Caco-2 (cell line): ENCODE data around the gene DNAJC19. TPM values are rescaled to one million over a fixed set of nuclear protein-coding genes. Genes with fewer than 3 reads are reported as not detected.
"Not testable (repeated sequence)": the region's sequence is repeated elsewhere in the genome, so short reads cannot be mapped to it uniquely, and the experiment has no call there.

Experiments used
- BruUV-seq: library from RNA; stranded (reverse); fragments of 400-500 nt; replicated peaks from 2 replicates; lab custom pipeline; 2021; lab: Mats Ljungman, UMichigan
- CTCF ChIA-PET: fragments of 300-600 bp; sonication (Branson Sonifier 250); formaldehyde crosslinking; loops from one replicate; lab custom pipeline; 2022; ENCODE audit warnings: antibody characterized with exemption; lab: Charles Lee
- POLR2A ChIA-PET: fragments of 300-600 bp; sonication (Branson Sonifier 250); formaldehyde crosslinking; loops from one replicate; lab custom pipeline; 2022; ENCODE audit warnings: antibody characterized with exemption; lab: Charles Lee
- DNase-seq, 2 experiments: peaks; one replicate each; pipeline versions ENCODE4 v3.0.0 to v3.0.0-alpha.2; 2020 to 2022
- H3K27me3 ChIP-seq: replicated peaks from 2 replicates; pipeline ENCODE4 v1.6.0; 2011; ENCODE audit warnings: low read length; ENCODE audit not compliant: control insufficient read depth, insufficient read depth
- H3K36me3 ChIP-seq: 2 replicates; pipeline ENCODE4 v1.5.1; 2011; ENCODE audit warnings: low read length; ENCODE audit not compliant: control insufficient read depth, insufficient read depth
- H3K4me1 ChIP-seq: fragments of 250-450 bp; sonication (Bioruptor Pico); 2 replicates; pipeline ENCODE4 v1.5.1; 2020; ENCODE audit warnings: mild to moderate bottlenecking
- H3K4me3 ChIP-seq: 2 replicates; pipeline ENCODE4 v1.5.1; 2011; ENCODE audit warnings: low read depth, mild to moderate bottlenecking, control low read depth, low read length
- H3K9me3 ChIP-seq: fragments of 250-450 bp; sonication (Bioruptor Pico); 2 replicates; pipeline ENCODE4 v1.5.1; 2020; ENCODE audit warnings: mild to moderate bottlenecking, moderate library complexity
- H3K27ac Mint-ChIP-seq: one replicate; pipeline ENCODE4 v1.8.0; 2022; ENCODE audit warnings: mixed read lengths; ENCODE audit not compliant: unreplicated experiment
- H3K27me3 Mint-ChIP-seq: one replicate; pipeline ENCODE4 v1.8.0; 2022; ENCODE audit warnings: mixed read lengths; ENCODE audit not compliant: insufficient read depth, unreplicated experiment
- H3K36me3 Mint-ChIP-seq: one replicate; pipeline ENCODE4 v1.8.0; 2022; ENCODE audit warnings: mild to moderate bottlenecking, mixed read lengths; ENCODE audit not compliant: insufficient read depth, unreplicated experiment
- H3K4me1 Mint-ChIP-seq: one replicate; pipeline ENCODE4 v1.8.0; 2022; ENCODE audit warnings: low read depth, mixed read lengths; ENCODE audit not compliant: unreplicated experiment
- H3K4me3 Mint-ChIP-seq: one replicate; pipeline ENCODE4 v1.8.0; 2022; ENCODE audit warnings: mild to moderate bottlenecking, moderate library complexity, mixed read lengths; ENCODE audit not compliant: unreplicated experiment
- H3K9me3 Mint-ChIP-seq: one replicate; pipeline ENCODE4 v1.8.0; 2022; ENCODE audit warnings: mixed read lengths; ENCODE audit not compliant: unreplicated experiment
- CTCF ChIP-seq, 2 experiments: fragments of 200-600 bp in 1 of 2; IDR thresholded peaks; 1 replicate in 1 of 2; 2 replicates in 1 of 2; pipeline versions ENCODE4 v1.5.1 to v1.8.0; 2011 to 2022; ENCODE audit warnings: antibody characterized with exemption in 1 of 2, control low read depth in 1 of 2, inconsistent platforms in 1 of 2, low read depth in 1 of 2, low read length in 1 of 2, mild to moderate bottlenecking in 1 of 2, moderate library complexity in 1 of 2; ENCODE audit not compliant: insufficient read depth in 1 of 2, severe bottlenecking in 1 of 2, unreplicated experiment in 1 of 2
- intact Hi-C: fragments of 100-400 bp; cut with micrococcal nuclease; formaldehyde crosslinking; loops from one replicate; pipeline ENCODE4 v1.10.0; 2022; ENCODE audit not compliant: unreplicated experiment
- total RNA-seq: library from RNA; stranded (reverse); gene quantifications from 2 replicates; pipeline ENCODE4 v1.2.3, GENCODE V29; 2022

The DNAJC19 gene
- total RNA-seq, 1 experiment from 2014 or later, result 71.8 TPM

DNA sequence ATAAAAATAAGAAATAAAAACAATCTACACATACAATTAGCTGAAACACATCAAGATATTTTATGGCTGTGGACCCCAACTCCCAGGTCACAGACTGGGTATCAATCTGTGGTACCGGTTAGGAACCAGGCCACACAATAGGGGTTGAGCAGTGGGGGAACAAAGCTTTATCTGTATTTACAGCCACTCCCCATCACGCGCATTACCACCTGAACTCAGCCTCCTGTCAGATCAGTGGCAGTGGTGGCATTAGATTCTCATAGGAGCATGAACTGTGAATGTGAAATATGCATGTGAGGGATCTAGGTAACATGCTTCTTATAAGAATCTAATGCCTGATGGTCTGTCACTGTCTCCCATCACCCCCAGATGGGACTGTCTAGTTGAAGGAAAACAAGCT, 17.7 kb upstream of the DNAJC19 start:
- TF ChIP-seq CTCF (IDR thresholded peaks at IDR 0.05; ENCODE audit: insufficient read depth in 1 of 2, low read depth in 1 of 2, low read length in 1 of 2, severe bottlenecking in 1 of 2, unreplicated experiment in 1 of 2), result no peak
- H3K4me1 Mint-ChIP-seq, result peaks cover 8% of the 10 kb centered on the region
- peaks cover 6% of the 10 kb centered on the region for H3K9me3 Mint-ChIP-seq

GRCh38 chr3:181006541-181006940, 17.0 kb upstream of the DNAJC19 start:
- Histone ChIP-seq H3K4me3 (no peak overlapping the region), H3K27me3 (no peaks in the 10 kb centered on the region), H3K4me1 (no peaks in the 10 kb centered on the region), H3K9me3 (no peaks in the 10 kb centered on the region), H3K36me3 (no peaks in the 10 kb centered on the region)
- Mint-ChIP-seq H3K4me3 (no peak overlapping the region), H3K4me1 (peaks cover 8% of the 10 kb centered on the region), H3K27me3 (no peaks in the 10 kb centered on the region), H3K9me3 (peaks cover 10% of the 10 kb centered on the region), H3K27ac (no peak overlapping the region), H3K36me3 (no peaks in the 10 kb centered on the region)
- no peak for DNase-seq
- CTCF ChIA-PET, result no interaction called here
- intact Hi-C loops, result no loop called here
- BruUV-seq, result no TSS peak
- POLR2A ChIA-PET, result no interaction called here
- no peak for TF ChIP-seq CTCF (IDR thresholded peaks at IDR 0.05; ENCODE audit: insufficient read depth in 1 of 2, low read depth in 1 of 2, low read length in 1 of 2, severe bottlenecking in 1 of 2, unreplicated experiment in 1 of 2)

More for the DNA sequence above, 17.7 kb upstream of the DNAJC19 start:
- intact Hi-C loops, result no loop called here
- H3K27ac Mint-ChIP-seq, result no peak overlapping the region
- Histone ChIP-seq H3K9me3 (no peaks in the 10 kb centered on the region), H3K4me3 (no peak overlapping the region), H3K27me3 (no peaks in the 10 kb centered on the region), H3K4me1 (no peaks in the 10 kb centered on the region), H3K36me3 (no peaks in the 10 kb centered on the region)
- H3K27me3 Mint-ChIP-seq, result no peaks in the 10 kb centered on the region
- ChIA-PET CTCF (no interaction called here), POLR2A (no interaction called here)
- no peak overlapping the region for H3K4me3 Mint-ChIP-seq
- no TSS peak for BruUV-seq
- no peaks in the 10 kb centered on the region for H3K36me3 Mint-ChIP-seq
- DNase-seq, result no peak

- intact Hi-C loops, H3K27me3 Mint-ChIP-seq, H3K36me3 Mint-ChIP-seq, H3K27ac Mint-ChIP-seq, H3K4me1 ChIP-seq, H3K4me3 ChIP-seq, H3K9me3 ChIP-seq, H3K4me1 Mint-ChIP-seq, CTCF ChIA-PET, POLR2A ChIA-PET, H3K4me3 Mint-ChIP-seq, BruUV-seq, H3K27me3 ChIP-seq, H3K36me3 ChIP-seq, DNase-seq: not testable (repeated sequence)
- H3K9me3 Mint-ChIP-seq, result peaks cover 23% of the 10 kb centered on the region
These were observed 13.9 kb upstream of the DNAJC19 start for GRCh38 chr3:181003469-181003868.

DNA sequence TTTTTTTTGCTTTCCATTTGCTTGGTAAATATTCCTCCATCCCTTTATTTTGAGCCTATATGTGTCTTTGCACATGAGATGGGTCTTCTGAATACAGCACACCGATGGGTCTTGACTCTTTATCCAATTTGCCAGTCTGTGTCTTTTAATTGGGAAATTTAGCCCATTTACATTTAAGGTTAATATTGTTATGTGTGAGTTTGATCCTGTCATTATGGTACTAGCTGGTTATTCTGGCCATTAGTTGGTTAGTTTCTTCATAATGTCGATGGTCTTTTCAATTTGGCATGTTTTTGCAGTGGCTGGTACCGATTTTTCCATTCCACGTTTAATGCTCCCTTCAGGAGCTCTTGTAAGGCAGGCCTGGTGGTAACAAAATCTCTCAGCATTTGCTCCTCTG, 12.8 kb upstream of the DNAJC19 start:
- POLR2A ChIA-PET, H3K4me1 Mint-ChIP-seq, H3K36me3 ChIP-seq, intact Hi-C loops, H3K4me3 Mint-ChIP-seq, H3K9me3 ChIP-seq, BruUV-seq, H3K4me3 ChIP-seq, H3K36me3 Mint-ChIP-seq, H3K27ac Mint-ChIP-seq, H3K27me3 Mint-ChIP-seq, H3K4me1 ChIP-seq, H3K27me3 ChIP-seq, CTCF ChIA-PET, DNase-seq: not testable (repeated sequence)
- peaks cover 23% of the 10 kb centered on the region for H3K9me3 Mint-ChIP-seq
